ENCODE results near the gene DAZAP2. TPM values are rescaled to one million over a fixed set of nuclear protein-coding genes. Genes with fewer than 3 reads are reported as not detected.
"Not testable (repeated sequence)": the region's sequence is repeated elsewhere in the genome, so short reads cannot be mapped to it uniquely, and the experiment has no call there.

The DAZAP2 gene
- total RNA-seq, 2 experiments from 2014 or later: 106 to 107 TPM

- no peaks in the 10 kb centered on the region for H3K36me3 Mint-ChIP-seq (ENCODE audit: low read depth)
- peaks cover 15% of the 10 kb centered on the region for H3K4me1 Mint-ChIP-seq (ENCODE audit: low read depth)
- no peaks in the 10 kb centered on the region for H3K9me3 Mint-ChIP-seq
- CTCF ChIA-PET: no interaction called here
- peak overlapping the region; percentile 10 for H3K27ac Mint-ChIP-seq
- no peaks in the 10 kb centered on the region for H3K27me3 Mint-ChIP-seq (ENCODE audit: low read depth)
- intact Hi-C loops (cut with micrococcal nuclease): loop anchor here (2.0 to 10.0 kb wide), 2 partner anchors 137 to 455 kb away; partner anchors contain the start of genes ATF1 and CSRNP2
- peak overlapping the region; percentile 30 for H3K4me3 Mint-ChIP-seq
- DNase-seq: no peak
Measured at GRCh38 chr12:51219322-51219721, 19.3 kb upstream of the DAZAP2 start.

DNA sequence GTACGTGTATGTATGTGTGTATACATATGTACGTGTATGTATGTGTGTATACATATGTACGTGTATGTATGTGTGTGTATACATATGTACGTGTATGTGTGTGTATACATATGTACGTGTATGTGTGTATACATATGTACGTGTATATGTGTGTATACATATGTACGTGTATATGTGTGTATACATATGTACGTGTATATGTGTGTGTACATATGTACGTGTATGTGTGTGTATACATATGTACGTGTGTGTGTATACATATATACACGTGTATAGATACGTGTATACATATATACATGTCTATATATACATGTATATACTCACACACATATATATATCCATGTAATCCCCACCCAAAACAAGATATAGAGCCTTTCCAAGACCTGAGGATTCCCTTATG, 18.8 kb upstream of the DAZAP2 start:
- DNase-seq; H3K4me3 Mint-ChIP-seq; H3K36me3 Mint-ChIP-seq (ENCODE audit: low read depth); H3K27ac Mint-ChIP-seq; H3K27me3 Mint-ChIP-seq (ENCODE audit: low read depth); H3K9me3 Mint-ChIP-seq: not testable (repeated sequence)
- intact Hi-C loops (cut with micrococcal nuclease): loop anchor here (2.0 to 10.0 kb wide), 2 partner anchors 137 to 455 kb away; partner anchors contain the start of genes ATF1 and CSRNP2
- CTCF ChIA-PET: interaction anchor here (0.8 to 1.1 kb wide), 2 partner anchors 48 to 121 kb away, joined by 3 to 4 read pairs; no protein-coding TSS in a partner anchor
- peaks cover 15% of the 10 kb centered on the region for H3K4me1 Mint-ChIP-seq (ENCODE audit: low read depth)

GRCh38 chr12:51222461-51222860, 16.2 kb upstream of the DAZAP2 start:
- Mint-ChIP-seq H3K4me1 (ENCODE audit: low read depth) (peaks cover 11% of the 10 kb centered on the region), H3K27me3 (ENCODE audit: low read depth) (no peaks in the 10 kb centered on the region), H3K27ac (no peak overlapping the region), H3K9me3 (no peaks in the 10 kb centered on the region), H3K36me3 (ENCODE audit: low read depth) (no peaks in the 10 kb centered on the region), H3K4me3 (no peak overlapping the region)
- no peak for DNase-seq
- CTCF ChIA-PET: no interaction called here
- intact Hi-C loops (cut with micrococcal nuclease): no loop called here

- Mint-ChIP-seq H3K27ac (no peak overlapping the region), H3K36me3 (ENCODE audit: low read depth) (no peaks in the 10 kb centered on the region), H3K4me1 (ENCODE audit: low read depth) (no peaks in the 10 kb centered on the region), H3K4me3 (no peak overlapping the region), H3K9me3 (no peaks in the 10 kb centered on the region), H3K27me3 (ENCODE audit: low read depth) (no peaks in the 10 kb centered on the region)
- intact Hi-C loops (cut with micrococcal nuclease): no loop called here
- no peak for DNase-seq
- CTCF ChIA-PET: no interaction called here
Measured at GRCh38 chr12:51224625-51225024, 14.0 kb upstream of the DAZAP2 start.

GRCh38 chr12:51225234-51225633, 13.4 kb upstream of the DAZAP2 start:
- CTCF ChIA-PET: no interaction called here
- Mint-ChIP-seq H3K4me1 (ENCODE audit: low read depth) (no peaks in the 10 kb centered on the region), H3K36me3 (ENCODE audit: low read depth) (no peaks in the 10 kb centered on the region), H3K27ac (no peak overlapping the region), H3K27me3 (ENCODE audit: low read depth) (no peaks in the 10 kb centered on the region), H3K4me3 (no peak overlapping the region), H3K9me3 (no peaks in the 10 kb centered on the region)
- DNase-seq: no peak
- intact Hi-C loops (cut with micrococcal nuclease): no loop called here

- no peak for DNase-seq
- no peaks in the 10 kb centered on the region for H3K4me1 Mint-ChIP-seq (ENCODE audit: low read depth)
- H3K36me3 Mint-ChIP-seq (ENCODE audit: low read depth): no peaks in the 10 kb centered on the region
- no peak overlapping the region for H3K27ac Mint-ChIP-seq
- CTCF ChIA-PET: no interaction called here
- H3K27me3 Mint-ChIP-seq (ENCODE audit: low read depth): no peaks in the 10 kb centered on the region
- intact Hi-C loops (cut with micrococcal nuclease): no loop called here
- H3K9me3 Mint-ChIP-seq: no peaks in the 10 kb centered on the region
- no peak overlapping the region for H3K4me3 Mint-ChIP-seq
Measured at GRCh38 chr12:51225771-51226170, 12.9 kb upstream of the DAZAP2 start.

DNA sequence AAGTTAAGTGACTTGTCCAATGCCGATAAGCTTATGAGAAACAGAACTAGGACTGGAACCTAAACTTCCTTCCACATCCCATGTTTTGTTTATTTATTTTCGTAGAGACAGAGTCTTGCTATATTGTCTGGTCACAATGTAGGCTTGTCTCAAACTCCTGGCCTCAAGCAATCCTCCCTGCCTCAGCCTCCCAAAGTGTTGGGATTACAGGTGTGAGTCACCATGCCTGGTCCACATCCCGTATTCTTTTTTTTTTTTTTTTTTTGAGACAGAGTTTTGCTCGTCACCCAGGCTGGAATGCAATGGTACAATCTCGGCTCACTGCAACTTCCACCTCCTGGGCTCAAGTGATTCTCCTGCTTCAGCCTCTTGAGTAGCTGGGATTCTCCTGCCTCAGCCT, 11.5 kb upstream of the DAZAP2 start:
- H3K27me3 Mint-ChIP-seq (ENCODE audit: low read depth); DNase-seq; H3K36me3 Mint-ChIP-seq (ENCODE audit: low read depth); H3K27ac Mint-ChIP-seq; intact Hi-C loops (cut with micrococcal nuclease); H3K4me1 Mint-ChIP-seq (ENCODE audit: low read depth); H3K9me3 Mint-ChIP-seq; H3K4me3 Mint-ChIP-seq: not testable (repeated sequence)
- CTCF ChIA-PET: interaction anchor here (0.7 kb wide), 1 partner anchor 1605 kb away, joined by 5 read pairs; no protein-coding TSS in a partner anchor

DNA sequence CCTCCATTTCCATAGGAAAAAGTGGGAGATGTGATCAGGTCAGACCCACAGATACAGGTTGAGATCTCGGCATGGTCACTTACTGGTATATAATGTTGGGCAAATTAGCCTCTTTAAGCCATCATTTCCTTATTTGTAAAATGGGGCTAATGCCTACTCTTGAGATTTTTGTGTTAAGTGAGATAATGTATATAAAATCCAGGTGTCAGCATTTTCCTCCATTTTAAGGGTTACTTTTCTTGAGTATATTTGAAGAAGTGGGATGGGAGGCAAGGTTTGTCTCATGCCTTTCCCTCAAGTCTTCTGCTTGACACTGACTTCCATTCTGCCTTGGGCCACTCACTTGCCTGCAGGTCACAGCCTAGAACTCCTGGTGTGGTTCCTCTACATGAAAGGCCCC, 10.7 kb upstream of the DAZAP2 start:
- CTCF ChIA-PET: no interaction called here
- no peak overlapping the region for H3K27ac Mint-ChIP-seq

DNA sequence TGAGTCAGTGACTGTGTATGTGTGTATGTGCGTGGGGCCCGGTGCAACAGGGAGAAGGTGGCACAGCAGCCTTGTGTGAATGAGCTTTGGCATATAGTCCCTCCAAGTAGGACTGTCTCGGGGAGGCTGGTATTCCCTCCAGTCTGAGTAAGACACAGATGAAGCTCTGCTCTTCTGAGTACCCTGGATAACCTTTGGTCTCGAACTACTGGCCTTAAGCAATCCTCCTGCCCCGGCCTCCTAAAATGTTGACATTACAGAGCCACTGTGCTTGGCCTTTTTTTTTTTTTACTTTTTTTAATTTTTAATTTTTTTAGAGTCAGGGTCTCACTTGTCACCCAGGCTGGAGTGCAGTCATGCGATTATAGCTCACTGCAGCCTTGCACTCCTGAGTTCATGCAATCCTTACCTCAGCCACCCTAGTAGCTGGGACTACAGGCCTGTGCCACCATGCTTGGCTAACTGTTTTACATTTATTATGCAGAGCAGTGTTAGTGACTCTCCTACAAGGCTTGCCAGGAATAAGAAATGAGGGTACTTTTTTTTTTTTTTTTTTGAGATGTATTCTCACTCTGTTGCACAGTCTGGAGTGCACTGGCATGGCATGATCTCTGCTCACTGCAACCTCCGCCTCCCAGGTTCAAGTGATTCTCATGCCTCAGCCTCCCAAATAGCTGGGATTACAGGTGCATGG, 9.4 kb upstream of the DAZAP2 start:
- no peaks in the 10 kb centered on the region for H3K36me3 Mint-ChIP-seq (ENCODE audit: low read depth)

More for the DNA sequence above, 10.7 kb upstream of the DAZAP2 start:
- no peak for DNase-seq
- H3K27me3 Mint-ChIP-seq (ENCODE audit: low read depth): no peaks in the 10 kb centered on the region
- no peaks in the 10 kb centered on the region for H3K36me3 Mint-ChIP-seq (ENCODE audit: low read depth)
- no peaks in the 10 kb centered on the region for H3K4me1 Mint-ChIP-seq (ENCODE audit: low read depth)
- no peak overlapping the region for H3K4me3 Mint-ChIP-seq
- intact Hi-C loops (cut with micrococcal nuclease): no loop called here
- no peaks in the 10 kb centered on the region for H3K9me3 Mint-ChIP-seq

DNA sequence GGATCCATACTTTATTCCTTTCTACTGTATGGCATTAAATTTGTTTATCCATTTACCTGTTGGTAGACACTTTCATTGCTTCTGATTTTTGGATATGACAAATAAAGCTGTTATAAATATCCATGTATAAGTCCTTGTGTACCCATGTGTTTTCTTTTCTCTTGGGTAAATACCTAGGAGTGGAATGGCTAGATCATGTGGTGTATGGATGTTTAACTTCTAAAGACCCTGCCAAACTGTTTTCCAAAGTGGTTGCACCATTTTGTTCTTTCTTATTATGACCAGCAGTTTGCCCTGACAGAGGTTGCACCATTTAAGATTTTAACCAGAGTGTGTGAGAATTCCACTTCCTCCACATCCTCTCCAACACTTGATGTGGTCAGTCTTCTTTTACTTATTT, 6.0 kb upstream of the DAZAP2 start:
- CTCF ChIA-PET: no interaction called here
- Mint-ChIP-seq H3K4me3 (no peak overlapping the region), H3K4me1 (ENCODE audit: low read depth) (no peaks in the 10 kb centered on the region), H3K36me3 (ENCODE audit: low read depth) (no peaks in the 10 kb centered on the region), H3K27me3 (ENCODE audit: low read depth) (no peaks in the 10 kb centered on the region), H3K27ac (no peak overlapping the region), H3K9me3 (no peaks in the 10 kb centered on the region)
- no peak for DNase-seq
- intact Hi-C loops (cut with micrococcal nuclease): no loop called here

More for the DNA sequence above, 9.4 kb upstream of the DAZAP2 start:
- no peaks in the 10 kb centered on the region for H3K27me3 Mint-ChIP-seq (ENCODE audit: low read depth)
- intact Hi-C loops (cut with micrococcal nuclease): no loop called here
- no peak for DNase-seq
- H3K4me3 Mint-ChIP-seq: no peak overlapping the region
- H3K9me3 Mint-ChIP-seq: no peaks in the 10 kb centered on the region
- H3K27ac Mint-ChIP-seq: no peak overlapping the region
- CTCF ChIA-PET: no interaction called here
- no peaks in the 10 kb centered on the region for H3K4me1 Mint-ChIP-seq (ENCODE audit: low read depth)

DNA sequence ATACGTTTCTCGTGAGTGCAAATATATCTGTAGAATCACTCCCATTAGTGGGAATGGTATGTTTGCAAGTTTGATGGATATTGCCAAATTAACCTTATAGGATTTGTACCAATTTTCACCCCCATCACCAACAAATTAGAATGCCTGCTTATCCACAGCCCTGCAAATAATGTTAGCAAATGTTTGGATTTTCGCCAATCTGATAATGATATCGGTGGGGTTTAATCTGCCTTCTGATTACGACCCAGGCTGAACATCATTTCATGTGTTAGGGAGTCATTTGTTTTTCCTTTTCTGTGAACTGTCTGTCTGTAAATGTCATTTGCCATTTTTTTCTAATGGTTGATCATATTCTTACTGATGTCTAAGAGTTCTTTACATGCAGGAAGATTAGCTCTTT, 4.1 kb upstream of the DAZAP2 start:
- Mint-ChIP-seq H3K4me3 (no peak overlapping the region), H3K27me3 (ENCODE audit: low read depth) (no peaks in the 10 kb centered on the region), H3K27ac (no peak overlapping the region), H3K4me1 (ENCODE audit: low read depth) (peaks cover 4% of the 10 kb centered on the region), H3K9me3 (no peaks in the 10 kb centered on the region), H3K36me3 (ENCODE audit: low read depth) (peaks cover 1% of the 10 kb centered on the region)
- no peak for DNase-seq
- intact Hi-C loops (cut with micrococcal nuclease): no loop called here
- CTCF ChIA-PET: interaction anchor here (0.6 to 1.0 kb wide), 2 partner anchors 11 to 472 kb away, joined by 3 to 4 read pairs; no protein-coding TSS in a partner anchor

- peaks cover 36% of the 10 kb centered on the region for H3K4me1 Mint-ChIP-seq (ENCODE audit: low read depth)
- peaks cover 30% of the 10 kb centered on the region for H3K36me3 Mint-ChIP-seq (ENCODE audit: low read depth)
- peak overlapping the region; percentile 99 for H3K27ac Mint-ChIP-seq
- peak; percentile 39 for DNase-seq
- no peaks in the 10 kb centered on the region for H3K9me3 Mint-ChIP-seq
- intact Hi-C loops (cut with micrococcal nuclease): loop anchor here (1.0 to 2.0 kb wide), 4 partner anchors 20 to 190 kb away; partner anchors contain the start of genes CSRNP2, LETMD1, POU6F1 and TFCP2
- peak overlapping the region; percentile 96 for H3K4me3 Mint-ChIP-seq
- CTCF ChIA-PET: interaction anchor here (0.8 to 1.1 kb wide), 3 partner anchors 25 to 103 kb away, joined by 3 to 5 read pairs (median 3); no protein-coding TSS in a partner anchor
- H3K27me3 Mint-ChIP-seq (ENCODE audit: low read depth): no peaks in the 10 kb centered on the region
Measured at GRCh38 chr12:51238037-51238509, 553 bp upstream of the DAZAP2 start.

- no peak for DNase-seq
- Mint-ChIP-seq H3K27me3 (ENCODE audit: low read depth) (no peaks in the 10 kb centered on the region), H3K4me1 (ENCODE audit: low read depth) (peaks cover 52% of the 10 kb centered on the region), H3K36me3 (ENCODE audit: low read depth) (peaks cover 42% of the 10 kb centered on the region), H3K4me3 (no peak overlapping the region), H3K27ac (peak overlapping the region; percentile 99), H3K9me3 (no peaks in the 10 kb centered on the region)
- CTCF ChIA-PET: interaction anchor here (1.1 to 1.5 kb wide), 2 partner anchors 8 to 12 kb away, joined by 4 to 5 read pairs; no protein-coding TSS in a partner anchor
- intact Hi-C loops (cut with micrococcal nuclease): no loop called here
Measured at GRCh38 chr12:51240971-51241370, 2.3 kb downstream of the DAZAP2 start.

All from activated naive CD4-positive, alpha-beta T cell treated with anti-CD3 and anti-CD28 coated beads for 36 hours (primary cell).